ENCODE measurements around the gene KCNJ12.

Gene KCNJ12

GRCh38 chr17:21381076-21381706, 5.0 kb downstream of the KCNJ12 start:
- no peaks in the 10 kb centered on the region for H3K36me3 ChIP-seq (ENCODE audit: insufficient read depth, low read length)
- H3K4me1 ChIP-seq (ENCODE audit: insufficient read depth, low read length): no peaks in the 10 kb centered on the region; the same call in 1 of the 2 replicates
- H3K9ac ChIP-seq (ENCODE audit: low read depth, low read length): no peak overlapping the region
- H3K9me3 ChIP-seq (ENCODE audit: control insufficient read depth, insufficient read depth, low read length): no peaks in the 10 kb centered on the region

DNA sequence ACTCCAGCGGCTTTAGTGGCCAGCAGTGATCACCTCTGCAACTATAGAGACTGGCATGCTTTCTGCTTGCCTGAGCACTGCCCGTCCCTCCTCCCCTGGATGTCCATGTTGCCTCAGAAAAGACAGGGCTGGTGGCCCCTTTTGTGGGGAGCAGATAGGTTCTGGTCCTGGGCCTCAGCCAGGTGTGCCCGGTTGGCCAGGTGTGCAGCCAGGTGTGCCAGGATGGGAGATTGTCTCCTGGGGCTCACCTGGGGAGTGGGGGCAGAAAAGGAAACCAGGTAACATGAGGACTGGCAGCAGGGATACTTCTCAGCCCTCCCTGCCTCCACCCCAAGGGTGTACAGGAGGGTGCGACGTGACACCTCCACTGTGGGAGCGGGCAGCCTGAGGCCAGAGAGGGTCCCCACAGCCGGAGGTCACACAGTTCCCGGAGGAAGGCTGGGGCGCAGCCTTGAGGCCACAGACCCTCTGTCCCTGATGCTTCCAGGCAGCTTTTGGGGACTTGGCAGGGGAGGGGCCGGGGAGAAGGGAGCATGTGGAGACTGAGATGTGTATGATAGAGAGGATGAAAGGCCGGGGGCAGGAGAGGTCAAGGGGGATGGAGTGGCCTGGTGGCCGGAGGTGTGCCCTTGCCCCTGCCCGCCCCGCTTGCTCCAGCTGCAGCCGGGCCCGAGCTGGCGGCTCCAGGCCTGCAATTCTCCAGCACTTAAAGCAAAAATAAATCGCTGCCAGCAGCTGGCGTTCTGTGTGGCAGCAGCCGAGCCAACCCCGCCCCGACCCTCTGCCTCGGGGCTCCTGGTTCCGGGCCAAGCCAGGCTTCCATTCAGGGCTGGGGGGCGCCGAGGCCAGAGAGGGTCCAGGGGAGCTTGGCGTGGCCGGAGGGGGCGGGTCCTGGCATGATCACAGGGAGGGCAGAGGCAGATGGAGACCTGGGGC, 6.7 kb downstream of the KCNJ12 start:
- no peaks in the 10 kb centered on the region; the same call in 1 of the 2 replicates for H3K4me1 ChIP-seq (ENCODE audit: insufficient read depth, low read length)
- no peaks in the 10 kb centered on the region for H3K36me3 ChIP-seq (ENCODE audit: insufficient read depth, low read length)
- H3K9me3 ChIP-seq (ENCODE audit: control insufficient read depth, insufficient read depth, low read length): no peaks in the 10 kb centered on the region

DNA sequence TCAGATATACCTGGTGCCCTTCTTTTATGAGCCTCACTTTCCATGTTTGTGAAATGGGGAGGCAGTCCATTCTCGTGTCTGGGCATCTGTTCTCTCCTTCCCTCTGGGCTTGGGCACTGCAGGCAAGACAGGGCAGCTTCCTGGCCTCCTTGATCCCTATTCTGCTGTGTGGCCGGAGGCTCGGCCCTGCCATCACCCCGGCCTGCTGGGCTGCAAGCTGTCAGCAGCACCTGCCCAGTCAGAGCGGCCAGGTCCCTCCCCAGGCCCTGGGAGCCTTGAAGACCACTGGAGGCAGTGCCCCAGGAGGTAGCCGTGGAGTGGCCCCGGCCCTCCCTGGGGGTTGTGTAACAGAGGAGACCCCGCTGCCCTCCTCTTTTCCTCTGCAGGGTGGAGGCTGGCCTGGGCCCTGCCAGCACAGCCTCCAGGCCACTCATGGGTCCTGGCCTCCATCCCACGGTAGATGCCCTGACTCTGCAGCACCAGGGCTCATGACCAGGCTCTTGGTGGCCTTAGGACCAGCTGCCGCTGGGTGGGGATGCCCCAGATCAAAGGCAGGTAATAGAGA, 9.2 kb downstream of the KCNJ12 start:
- no peak overlapping the region for H3K9ac ChIP-seq (ENCODE audit: low read depth, low read length)
- no peaks in the 10 kb centered on the region for H3K9me3 ChIP-seq (ENCODE audit: control insufficient read depth, insufficient read depth, low read length)
- H3K36me3 ChIP-seq (ENCODE audit: insufficient read depth, low read length): no peaks in the 10 kb centered on the region
- H3K4me1 ChIP-seq (ENCODE audit: insufficient read depth, low read length): no peaks in the 10 kb centered on the region

More for the DNA sequence above, 6.7 kb downstream of the KCNJ12 start:
- H3K9ac ChIP-seq (ENCODE audit: low read depth, low read length): no peak overlapping the region

DNA sequence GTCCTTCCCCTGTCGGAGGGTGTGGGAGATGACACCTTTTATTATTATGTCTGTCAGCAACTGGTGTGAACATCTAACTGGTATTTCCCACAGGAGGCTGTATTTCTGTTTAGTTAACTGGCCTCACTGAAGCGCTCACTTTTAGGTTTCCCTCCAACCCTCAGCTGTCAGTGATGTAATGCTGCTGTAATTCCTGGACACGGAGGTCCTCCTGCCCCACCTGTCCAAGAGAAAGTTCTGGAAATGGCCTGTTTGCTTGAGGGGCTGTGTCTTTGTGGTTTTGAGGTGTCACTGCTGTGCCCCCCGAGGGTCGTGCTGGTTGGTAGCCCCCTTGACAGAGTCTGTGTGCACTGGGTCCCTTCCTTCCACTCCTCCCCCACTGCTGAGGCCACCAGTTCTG, 11.5 kb downstream of the KCNJ12 start:
- H3K36me3 ChIP-seq (ENCODE audit: insufficient read depth, low read length): no peaks in the 10 kb centered on the region
- H3K4me1 ChIP-seq (ENCODE audit: insufficient read depth, low read length): no peaks in the 10 kb centered on the region
- no peaks in the 10 kb centered on the region for H3K9me3 ChIP-seq (ENCODE audit: control insufficient read depth, insufficient read depth, low read length)
- no peak overlapping the region for H3K9ac ChIP-seq (ENCODE audit: low read depth, low read length)

DNA sequence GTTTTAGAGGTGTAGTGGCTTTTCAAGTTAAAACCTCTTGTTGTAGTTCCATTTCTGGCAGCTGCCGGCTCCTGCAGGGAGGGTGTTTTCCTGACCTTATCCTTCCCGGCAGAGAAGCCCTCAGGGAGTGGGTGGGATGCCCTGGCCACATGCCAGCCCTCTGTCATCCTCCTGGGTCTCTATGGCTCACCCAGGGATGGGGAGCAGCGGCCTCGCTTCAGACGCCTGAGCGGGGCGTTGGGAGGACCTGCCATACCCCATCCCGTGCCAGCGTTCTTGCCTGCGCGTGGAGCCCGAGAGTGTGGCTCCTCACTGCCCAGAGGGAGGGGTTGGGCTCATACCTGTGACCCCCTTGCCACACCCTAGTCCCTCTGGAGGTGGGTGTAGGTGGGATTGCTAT, 11.9 kb downstream of the KCNJ12 start:
- H3K4me1 ChIP-seq (ENCODE audit: insufficient read depth, low read length): no peaks in the 10 kb centered on the region
- H3K36me3 ChIP-seq (ENCODE audit: insufficient read depth, low read length): no peaks in the 10 kb centered on the region
- H3K9ac ChIP-seq (ENCODE audit: low read depth, low read length): no peak overlapping the region
- H3K9me3 ChIP-seq (ENCODE audit: control insufficient read depth, insufficient read depth, low read length): no peaks in the 10 kb centered on the region

- Histone ChIP-seq H3K9ac (ENCODE audit: low read depth, low read length) (no peak overlapping the region), H3K9me3 (ENCODE audit: control insufficient read depth, insufficient read depth, low read length) (no peaks in the 10 kb centered on the region), H3K36me3 (ENCODE audit: insufficient read depth, low read length) (no peaks in the 10 kb centered on the region), H3K4me1 (ENCODE audit: insufficient read depth, low read length) (no peaks in the 10 kb centered on the region)
These were observed 12.8 kb downstream of the KCNJ12 start for GRCh38 chr17:21388944-21389343.

DNA sequence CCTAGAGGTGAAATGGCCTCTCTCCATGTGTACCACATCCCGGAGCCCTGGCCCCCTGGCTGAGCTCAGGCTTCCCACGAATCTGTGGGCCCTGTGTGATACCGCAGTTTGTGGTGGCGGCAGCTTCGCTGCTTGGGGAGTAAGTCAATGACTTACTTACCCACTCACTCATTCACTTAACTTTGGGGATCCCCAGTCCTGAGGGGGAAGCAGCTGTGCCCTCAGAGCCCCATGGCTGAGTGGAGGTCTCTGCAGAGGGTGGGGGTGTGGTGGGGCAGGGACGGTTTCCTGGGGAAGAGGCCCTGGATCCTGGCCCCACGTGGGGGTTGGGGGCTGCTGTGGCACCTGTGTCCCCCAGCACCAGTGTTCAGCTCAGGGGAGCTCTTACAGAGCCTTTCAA, 13.2 kb downstream of the KCNJ12 start:
- Histone ChIP-seq H3K36me3 (ENCODE audit: insufficient read depth, low read length) (no peaks in the 10 kb centered on the region), H3K4me1 (ENCODE audit: insufficient read depth, low read length) (no peaks in the 10 kb centered on the region), H3K9ac (ENCODE audit: low read depth, low read length) (no peak overlapping the region), H3K9me3 (ENCODE audit: control insufficient read depth, insufficient read depth, low read length) (no peaks in the 10 kb centered on the region)

DNA sequence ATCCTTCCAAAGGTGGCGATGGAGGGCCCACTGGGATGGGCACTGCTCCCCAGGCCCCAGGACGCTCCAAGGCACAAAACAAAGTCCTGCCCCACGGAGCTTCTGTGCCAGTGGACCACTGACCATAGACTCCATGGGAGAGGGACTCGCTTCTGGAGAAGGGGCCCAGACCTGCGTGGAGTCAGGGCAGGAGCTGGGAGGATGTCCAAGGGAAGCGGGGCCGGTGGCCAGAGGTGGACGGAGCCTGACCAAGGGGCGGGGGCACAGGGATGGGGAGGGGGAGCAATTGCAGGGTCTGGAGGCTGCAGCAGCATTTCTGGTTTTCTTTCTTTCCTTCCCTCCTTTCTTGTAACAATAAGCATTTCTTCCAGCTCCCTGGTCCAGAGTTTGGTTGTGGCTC, 14.1 kb downstream of the KCNJ12 start:
- H3K4me1 ChIP-seq (ENCODE audit: insufficient read depth, low read length): no peaks in the 10 kb centered on the region
- no peak overlapping the region for H3K9ac ChIP-seq (ENCODE audit: low read depth, low read length)
- no peaks in the 10 kb centered on the region for H3K9me3 ChIP-seq (ENCODE audit: control insufficient read depth, insufficient read depth, low read length)
- no peaks in the 10 kb centered on the region for H3K36me3 ChIP-seq (ENCODE audit: insufficient read depth, low read length)

- no peaks in the 10 kb centered on the region for H3K9me3 ChIP-seq (ENCODE audit: control insufficient read depth, insufficient read depth, low read length)
- no peaks in the 10 kb centered on the region for H3K4me1 ChIP-seq (ENCODE audit: insufficient read depth, low read length)
- H3K36me3 ChIP-seq (ENCODE audit: insufficient read depth, low read length): no peaks in the 10 kb centered on the region
- H3K9ac ChIP-seq (ENCODE audit: low read depth, low read length): no peak overlapping the region
These were observed 16.1 kb downstream of the KCNJ12 start for GRCh38 chr17:21392266-21392665.

GRCh38 chr17:21394265-21394664, 18.1 kb downstream of the KCNJ12 start:
- no peak overlapping the region for H3K9ac ChIP-seq (ENCODE audit: low read depth, low read length)
- H3K36me3 ChIP-seq (ENCODE audit: insufficient read depth, low read length): no peaks in the 10 kb centered on the region
- no peaks in the 10 kb centered on the region for H3K9me3 ChIP-seq (ENCODE audit: control insufficient read depth, insufficient read depth, low read length)
- H3K4me1 ChIP-seq (ENCODE audit: insufficient read depth, low read length): no peaks in the 10 kb centered on the region

DNA sequence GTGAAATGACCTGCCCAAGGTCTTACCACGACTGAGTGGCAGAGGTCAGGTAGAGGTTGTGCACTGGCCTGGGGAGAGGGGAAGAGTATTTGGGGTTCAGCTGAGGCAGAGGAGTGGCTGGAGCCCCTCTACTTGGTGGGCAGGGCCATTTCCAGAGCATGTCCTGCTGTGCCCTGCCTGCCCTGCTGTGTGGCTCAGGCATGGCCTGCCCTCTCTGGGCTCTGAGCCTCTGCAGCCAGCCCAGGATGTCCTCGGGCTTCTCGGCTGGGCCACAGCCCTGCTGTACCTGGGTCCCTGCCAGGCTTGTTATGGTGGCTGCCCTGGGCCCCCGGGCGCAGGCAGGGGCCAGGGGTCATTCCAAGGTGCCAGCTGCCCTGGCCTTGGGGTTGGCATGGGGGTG, 19.6 kb downstream of the KCNJ12 start:
- Histone ChIP-seq H3K9ac (ENCODE audit: low read depth, low read length) (no peak overlapping the region), H3K9me3 (ENCODE audit: control insufficient read depth, insufficient read depth, low read length) (no peaks in the 10 kb centered on the region), H3K4me1 (ENCODE audit: insufficient read depth, low read length) (no peaks in the 10 kb centered on the region; the same call in 1 of the 2 replicates), H3K36me3 (ENCODE audit: insufficient read depth, low read length) (no peaks in the 10 kb centered on the region)

DNA sequence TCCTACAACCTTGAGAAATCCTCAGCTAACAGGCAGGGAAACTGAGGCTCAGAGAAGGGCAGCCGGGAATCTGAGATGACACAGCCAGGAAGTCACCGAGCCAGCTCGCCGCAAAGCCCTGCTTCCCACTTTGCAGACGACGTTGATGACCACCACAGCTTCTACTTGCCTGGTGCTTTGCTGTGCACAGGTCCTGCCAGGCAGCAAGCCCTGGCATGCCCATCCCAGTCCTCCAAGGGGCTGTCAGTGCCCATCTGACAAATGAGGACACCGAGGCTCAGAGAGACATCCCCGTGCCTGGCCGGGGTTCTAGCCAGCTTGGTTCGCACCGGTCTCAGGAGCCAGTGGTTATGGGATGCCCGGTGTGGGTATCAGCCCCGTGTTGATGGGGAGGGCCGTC, 20.1 kb downstream of the KCNJ12 start:
- Histone ChIP-seq H3K9me3 (ENCODE audit: control insufficient read depth, insufficient read depth, low read length) (no peaks in the 10 kb centered on the region), H3K4me1 (ENCODE audit: insufficient read depth, low read length) (peaks cover under 1% of the 10 kb centered on the region; the same call in 1 of the 2 replicates), H3K9ac (ENCODE audit: low read depth, low read length) (no peak overlapping the region), H3K36me3 (ENCODE audit: insufficient read depth, low read length) (no peaks in the 10 kb centered on the region)

- H3K4me1 ChIP-seq (ENCODE audit: insufficient read depth, low read length): peaks cover 3% of the 10 kb centered on the region; the same call in 1 of the 2 replicates
- no peaks in the 10 kb centered on the region for H3K36me3 ChIP-seq (ENCODE audit: insufficient read depth, low read length)
- no peak overlapping the region for H3K9ac ChIP-seq (ENCODE audit: low read depth, low read length)
- H3K9me3 ChIP-seq (ENCODE audit: control insufficient read depth, insufficient read depth, low read length): no peaks in the 10 kb centered on the region
These were observed 21.4 kb downstream of the KCNJ12 start for GRCh38 chr17:21397341-21398190.
